ENCODE results near the gene TLX2.

GRCh38 chr2:74516650-74517049 lies 2.4 kb downstream of the TLX2 start:
- TF ChIP-seq CTCF (IDR thresholded peaks at IDR 0.05; ENCODE audit: borderline replicate concordance, extremely low read depth, low read length, poor library complexity, severe bottlenecking) (no peak), EZH2 (IDR thresholded peaks at IDR 0.05; ENCODE audit: borderline replicate concordance, low read depth, low read length, severe bottlenecking) (no peak)
